HFFc6 (cell line): Measurements from ENCODE around the gene SLC38A11. TPM values are rescaled to one million over a fixed set of nuclear protein-coding genes. Genes with fewer than 3 reads are reported as not detected.
A peak's percentile ranks its signal among the peaks of the same experiment; 100 is the strongest.

Experiments
- DNase-seq: peaks from one replicate; pipeline ENCODE4 v3.0.0-alpha.2; 2018
- H3K27ac Mint-ChIP-seq: 2 replicates; pipeline ENCODE4 v1.8.0; 2020; ENCODE audit warnings: mild to moderate bottlenecking, mixed read lengths
- H3K27me3 Mint-ChIP-seq: 2 replicates; pipeline ENCODE4 v1.8.0; 2021; ENCODE audit warnings: mild to moderate bottlenecking, moderate library complexity, mixed read lengths; ENCODE audit not compliant: insufficient read depth
- H3K36me3 Mint-ChIP-seq: 2 replicates; pipeline ENCODE4 v1.8.0; 2021; ENCODE audit warnings: low read depth, mixed read lengths
- H3K4me1 Mint-ChIP-seq: 2 replicates; pipeline ENCODE4 v1.8.0; 2020; ENCODE audit warnings: low read depth, mixed read lengths
- H3K4me3 Mint-ChIP-seq: 2 replicates; pipeline ENCODE4 v1.8.0; 2020; ENCODE audit warnings: mild to moderate bottlenecking, moderate library complexity, mixed read lengths
- H3K9me3 Mint-ChIP-seq: 2 replicates; pipeline ENCODE4 v1.8.0; 2020; ENCODE audit warnings: mild to moderate bottlenecking, mixed read lengths
- total RNA-seq, 6 experiments: library from RNA; stranded (reverse); fragmentation: NEBNext Ultra II Directional; extraction: Animal tissue kit (Norgen Biotek cat#: 25700); gene quantifications; 2 replicates in 1 of 6; 3 replicates in 5 of 6; pipeline ENCODE4 v1.2.3, GENCODE V29; 2021
- TF ChIP-seq, protein P1 (sequence below): fragments of 200-600 bp; sonication (generic); IDR thresholded peaks from 2 replicates; pipeline ENCODE4 v1.5.0; 2021; ENCODE audit warnings: antibody characterized with exemption, mild to moderate bottlenecking

SLC38A11 gene
- total RNA-seq, 6 experiments from 2014 or later, result 2.1 to 3.0 (median 2.5) TPM

GRCh38 chr2:164897469-164898260 is 57.7 kb downstream of the SLC38A11 start:
- DNase-seq, result no peak
- H3K27ac Mint-ChIP-seq, result peak overlapping the region; percentile 56
- TF ChIP-seq, protein P1, sequence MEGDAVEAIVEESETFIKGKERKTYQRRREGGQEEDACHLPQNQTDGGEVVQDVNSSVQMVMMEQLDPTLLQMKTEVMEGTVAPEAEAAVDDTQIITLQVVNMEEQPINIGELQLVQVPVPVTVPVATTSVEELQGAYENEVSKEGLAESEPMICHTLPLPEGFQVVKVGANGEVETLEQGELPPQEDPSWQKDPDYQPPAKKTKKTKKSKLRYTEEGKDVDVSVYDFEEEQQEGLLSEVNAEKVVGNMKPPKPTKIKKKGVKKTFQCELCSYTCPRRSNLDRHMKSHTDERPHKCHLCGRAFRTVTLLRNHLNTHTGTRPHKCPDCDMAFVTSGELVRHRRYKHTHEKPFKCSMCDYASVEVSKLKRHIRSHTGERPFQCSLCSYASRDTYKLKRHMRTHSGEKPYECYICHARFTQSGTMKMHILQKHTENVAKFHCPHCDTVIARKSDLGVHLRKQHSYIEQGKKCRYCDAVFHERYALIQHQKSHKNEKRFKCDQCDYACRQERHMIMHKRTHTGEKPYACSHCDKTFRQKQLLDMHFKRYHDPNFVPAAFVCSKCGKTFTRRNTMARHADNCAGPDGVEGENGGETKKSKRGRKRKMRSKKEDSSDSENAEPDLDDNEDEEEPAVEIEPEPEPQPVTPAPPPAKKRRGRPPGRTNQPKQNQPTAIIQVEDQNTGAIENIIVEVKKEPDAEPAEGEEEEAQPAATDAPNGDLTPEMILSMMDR, result no peak

GRCh38 chr2:164896634-164897355 is 58.5 kb downstream of the SLC38A11 start:
- peak; percentile 49 for DNase-seq
- Mint-ChIP-seq H3K36me3 (no peaks in the 10 kb centered on the region), H3K4me3 (no peak overlapping the region), H3K4me1 (peaks cover 46% of the 10 kb centered on the region), H3K9me3 (no peaks in the 10 kb centered on the region), H3K27ac (peak overlapping the region; percentile 76), H3K27me3 (no peaks in the 10 kb centered on the region)
- TF ChIP-seq, protein P1, result no peak

More at GRCh38 chr2:164897469-164898260, 57.7 kb downstream of the SLC38A11 start:
- peak overlapping the region; percentile 0; the same call in 1 of the 2 replicates for H3K4me3 Mint-ChIP-seq
- peaks cover 48% of the 10 kb centered on the region for H3K4me1 Mint-ChIP-seq
- no peaks in the 10 kb centered on the region for H3K27me3 Mint-ChIP-seq
- H3K36me3 Mint-ChIP-seq, result no peaks in the 10 kb centered on the region
- H3K9me3 Mint-ChIP-seq, result no peaks in the 10 kb centered on the region

DNA sequence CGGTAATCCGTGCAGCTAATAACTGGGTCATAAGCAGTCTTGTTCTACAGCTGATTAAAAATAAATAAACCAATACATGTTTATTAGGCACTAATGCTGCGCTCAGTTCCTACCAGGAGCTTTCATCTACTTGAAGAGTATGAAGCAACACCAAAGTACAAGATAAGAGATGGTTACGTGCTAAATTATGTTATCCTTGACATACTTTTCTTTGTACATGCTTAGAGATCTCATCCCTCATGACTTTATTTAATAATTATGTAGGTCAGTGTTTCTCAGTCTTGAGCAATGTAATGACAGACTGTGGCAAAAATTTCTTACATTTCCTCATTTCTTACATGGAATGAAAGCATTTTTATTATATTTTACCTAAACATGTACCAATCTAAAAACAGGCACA is 59.1 kb downstream of the SLC38A11 start:
- Mint-ChIP-seq H3K4me1 (peaks cover 46% of the 10 kb centered on the region), H3K36me3 (no peaks in the 10 kb centered on the region)

DNA sequence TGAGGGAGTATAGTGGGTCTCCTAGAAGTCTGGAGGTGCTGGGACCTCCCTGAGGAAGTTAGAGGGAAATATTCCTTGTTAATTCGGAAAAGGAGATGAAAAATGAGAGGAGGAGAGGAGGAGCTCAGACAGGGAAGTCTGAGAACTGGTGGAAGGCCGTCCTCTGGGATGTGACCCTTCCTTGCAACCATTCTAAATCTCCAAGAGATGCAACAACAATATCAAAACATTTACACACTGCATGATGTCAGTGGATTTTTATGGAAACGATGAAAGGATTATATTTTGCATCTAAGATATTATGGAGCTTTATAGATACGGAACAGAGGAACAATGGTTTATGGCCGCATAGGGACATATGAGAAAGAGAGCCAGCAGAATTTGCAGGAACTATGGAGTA is 63.9 kb downstream of the SLC38A11 start:
- Mint-ChIP-seq H3K36me3 (no peaks in the 10 kb centered on the region), H3K4me1 (peaks cover 17% of the 10 kb centered on the region), H3K27me3 (no peaks in the 10 kb centered on the region; the same call in 1 of the 2 replicates), H3K9me3 (no peaks in the 10 kb centered on the region), H3K4me3 (no peak overlapping the region), H3K27ac (no peak overlapping the region)
- no peak for DNase-seq
- TF ChIP-seq, protein P1, result no peak

More for the DNA sequence above, 59.1 kb downstream of the SLC38A11 start:
- Mint-ChIP-seq H3K9me3 (no peaks in the 10 kb centered on the region), H3K4me3 (no peak overlapping the region), H3K27me3 (no peaks in the 10 kb centered on the region), H3K27ac (peak overlapping the region; percentile 76)
- no peak for DNase-seq
- TF ChIP-seq, protein P1, result no peak

DNA sequence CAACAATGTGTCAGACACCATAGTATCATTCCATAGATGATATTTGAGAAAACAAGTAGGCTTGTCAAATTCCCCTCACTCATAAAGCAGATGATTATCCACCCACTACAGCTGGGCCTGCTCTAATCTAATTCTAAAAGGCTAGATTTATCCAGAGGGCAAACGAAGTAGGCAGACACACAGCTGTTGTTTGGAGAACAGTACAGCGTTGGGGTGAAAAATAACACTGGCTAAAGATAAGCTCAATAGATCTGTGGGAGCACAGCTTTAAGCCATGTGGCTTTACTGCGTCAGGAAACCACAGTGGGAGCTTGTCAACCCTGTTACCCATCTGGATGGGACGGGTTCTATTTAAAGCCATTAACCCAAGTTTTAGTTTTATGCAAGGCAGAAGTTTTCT is 64.8 kb downstream of the SLC38A11 start:
- H3K27ac Mint-ChIP-seq, result no peak overlapping the region
- TF ChIP-seq, protein P1, result no peak
- DNase-seq, result no peak

More for the DNA sequence above, 64.8 kb downstream of the SLC38A11 start:
- Mint-ChIP-seq H3K4me3 (no peak overlapping the region), H3K9me3 (no peaks in the 10 kb centered on the region), H3K4me1 (peaks cover 8% of the 10 kb centered on the region), H3K27me3 (no peaks in the 10 kb centered on the region; the same call in 1 of the 2 replicates), H3K36me3 (no peaks in the 10 kb centered on the region)
